Measurements from ENCODE around the gene NKAIN4. TPM values are rescaled to one million over a fixed set of nuclear protein-coding genes. Genes with fewer than 3 reads are reported as not detected.

NKAIN4 gene
- total RNA-seq, 4 donors from 2014 or later = not detected

GRCh38 chr20:63230800-63231268 lies 23.4 kb downstream of the NKAIN4 start:
- Histone ChIP-seq H3K27me3 (peaks cover 24 to 37% (median 27%) of the 10 kb centered on the region in 3 donors), H3K36me3 (no peaks in the 10 kb centered on the region), H3K27ac (no peak overlapping the region), H3K9me3 (no peaks in the 10 kb centered on the region), H3K4me1 (no peaks in the 10 kb centered on the region), H3K4me3 (no peak overlapping the region)
- DNase-seq (peak in 1 of 2 donors; percentile 24), ATAC-seq (no peak)
- intact Hi-C loops (cut with DNase I; ENCODE audit: low total_unique reads) = no loop called here
- no peak for TF ChIP-seq POLR2A (IDR thresholded peaks at IDR 0.05)
- peak in 3 of 5 experiments; percentile 19 to 37 (median 22) for TF ChIP-seq CTCF (IDR thresholded peaks at IDR 0.05 in 4 of 5, conservative IDR thresholded peaks at IDR 0.05 in 1 of 5)
- in situ Hi-C loops (cut with MboI; ENCODE audit: low sequenced_read_pairs in 4 of 4) = no loop called here

- H3K9me3 ChIP-seq = no peaks in the 10 kb centered on the region
- intact Hi-C loops (cut with DNase I; ENCODE audit: low total_unique reads) = no loop called here
- in situ Hi-C loops (cut with MboI; ENCODE audit: low sequenced_read_pairs in 4 of 4) = no loop called here
- DNase-seq = no peak
- H3K4me3 ChIP-seq = no peak overlapping the region
- no peak overlapping the region for H3K27ac ChIP-seq
- no peaks in the 10 kb centered on the region for H3K36me3 ChIP-seq
- TF ChIP-seq CTCF (IDR thresholded peaks at IDR 0.05 in 4 of 5, conservative IDR thresholded peaks at IDR 0.05 in 1 of 5) (no peak), POLR2A (IDR thresholded peaks at IDR 0.05) (no peak)
- no peaks in the 10 kb centered on the region for H3K4me1 ChIP-seq
- H3K27me3 ChIP-seq = peaks cover 10 to 24% (median 13%) of the 10 kb centered on the region in 3 donors
- ATAC-seq = no peak
Observed at GRCh38 chr20:63228806-63229205, 25.5 kb downstream of the NKAIN4 start.

- TF ChIP-seq POLR2A (IDR thresholded peaks at IDR 0.05) (no peak), CTCF (IDR thresholded peaks at IDR 0.05 in 4 of 5, conservative IDR thresholded peaks at IDR 0.05 in 1 of 5) (no peak)
- intact Hi-C loops (cut with DNase I; ENCODE audit: low total_unique reads) = no loop called here
- H3K4me1 ChIP-seq = no peaks in the 10 kb centered on the region
- ATAC-seq = no peak
- H3K36me3 ChIP-seq = no peaks in the 10 kb centered on the region
- H3K27ac ChIP-seq = no peak overlapping the region
- no peaks in the 10 kb centered on the region for H3K9me3 ChIP-seq
- in situ Hi-C loops (cut with MboI; ENCODE audit: low sequenced_read_pairs in 4 of 4) = no loop called here
- peaks cover 4 to 23% (median 13%) of the 10 kb centered on the region in 3 donors for H3K27me3 ChIP-seq
- no peak overlapping the region for H3K4me3 ChIP-seq
- no peak for DNase-seq
Observed at GRCh38 chr20:63227260-63227659, 27.0 kb downstream of the NKAIN4 start.

- ATAC-seq = no peak
- no peak overlapping the region for H3K27ac ChIP-seq
- no peak for DNase-seq
- H3K36me3 ChIP-seq = no peaks in the 10 kb centered on the region
- H3K4me1 ChIP-seq = no peaks in the 10 kb centered on the region
- TF ChIP-seq CTCF (IDR thresholded peaks at IDR 0.05 in 4 of 5, conservative IDR thresholded peaks at IDR 0.05 in 1 of 5) (no peak), POLR2A (IDR thresholded peaks at IDR 0.05) (no peak)
- intact Hi-C loops (cut with DNase I; ENCODE audit: low total_unique reads) (no loop called here), in situ Hi-C loops (cut with MboI; ENCODE audit: low sequenced_read_pairs in 4 of 4) (no loop called here)
- H3K9me3 ChIP-seq = no peaks in the 10 kb centered on the region
- peaks cover 4 to 23% (median 12%) of the 10 kb centered on the region in 3 donors for H3K27me3 ChIP-seq
- H3K4me3 ChIP-seq = no peak overlapping the region
Observed at GRCh38 chr20:63226042-63226943, 28.0 kb downstream of the NKAIN4 start.

All from gastrocnemius medialis (tissue), 4 donors.